HL-60 (cell line): ENCODE data around the gene YLPM1.

Source experiments
- CTCF ChIP-seq: IDR thresholded peaks from one replicate; pipeline ENCODE4 v1.5.1; 2011; ENCODE audit warnings: low read length, control low read depth, inconsistent platforms; ENCODE audit not compliant: insufficient read depth
- GABPA ChIP-seq: IDR thresholded peaks from 2 replicates; pipeline ENCODE4 v1.6.1; 2012; ENCODE audit warnings: low read depth
- POLR2AphosphoS5 ChIP-seq: IDR thresholded peaks from 2 replicates; pipeline ENCODE4 v1.6.1; 2012; ENCODE audit warnings: low read depth
- SPI1 ChIP-seq: IDR thresholded peaks from 2 replicates; pipeline ENCODE4 v1.6.1; 2012; ENCODE audit warnings: low read depth, mild to moderate bottlenecking, borderline replicate concordance
- TF ChIP-seq, protein P1 (sequence below): IDR thresholded peaks from 2 replicates; pipeline ENCODE4 v1.6.1; 2012; ENCODE audit warnings: low read depth; ENCODE audit not compliant: insufficient replicate concordance

DNA sequence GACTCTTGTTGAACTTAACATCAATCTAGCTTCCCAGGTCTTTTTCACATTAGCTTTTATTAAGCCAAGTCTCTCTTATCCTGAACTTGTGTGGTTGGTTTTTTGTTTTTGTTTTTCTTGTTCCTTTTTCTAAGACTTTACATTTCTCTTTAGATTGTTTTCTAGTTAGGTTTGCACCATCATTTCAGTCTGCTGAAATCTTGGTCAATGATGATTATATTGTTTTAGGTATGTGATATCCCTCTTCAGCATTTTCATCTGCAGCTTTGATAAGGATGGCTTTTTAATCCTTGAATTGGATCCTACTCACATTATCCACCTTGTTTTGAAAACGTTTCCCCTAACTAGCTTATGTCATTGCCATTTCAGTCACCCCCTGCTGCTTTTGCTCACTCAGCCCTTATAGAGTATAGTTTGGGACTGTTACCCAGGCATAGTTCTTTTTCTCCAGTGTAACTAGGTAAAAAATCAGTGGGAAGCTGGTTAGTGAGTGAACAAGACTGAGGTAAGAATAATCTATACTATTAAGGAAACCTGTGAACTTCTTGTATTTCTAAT, 22.0 kb downstream of the YLPM1 start:
- TF ChIP-seq CTCF = no peak
- TF ChIP-seq SPI1 = no peak
- no peak for TF ChIP-seq POLR2AphosphoS5
- TF ChIP-seq, protein P1, sequence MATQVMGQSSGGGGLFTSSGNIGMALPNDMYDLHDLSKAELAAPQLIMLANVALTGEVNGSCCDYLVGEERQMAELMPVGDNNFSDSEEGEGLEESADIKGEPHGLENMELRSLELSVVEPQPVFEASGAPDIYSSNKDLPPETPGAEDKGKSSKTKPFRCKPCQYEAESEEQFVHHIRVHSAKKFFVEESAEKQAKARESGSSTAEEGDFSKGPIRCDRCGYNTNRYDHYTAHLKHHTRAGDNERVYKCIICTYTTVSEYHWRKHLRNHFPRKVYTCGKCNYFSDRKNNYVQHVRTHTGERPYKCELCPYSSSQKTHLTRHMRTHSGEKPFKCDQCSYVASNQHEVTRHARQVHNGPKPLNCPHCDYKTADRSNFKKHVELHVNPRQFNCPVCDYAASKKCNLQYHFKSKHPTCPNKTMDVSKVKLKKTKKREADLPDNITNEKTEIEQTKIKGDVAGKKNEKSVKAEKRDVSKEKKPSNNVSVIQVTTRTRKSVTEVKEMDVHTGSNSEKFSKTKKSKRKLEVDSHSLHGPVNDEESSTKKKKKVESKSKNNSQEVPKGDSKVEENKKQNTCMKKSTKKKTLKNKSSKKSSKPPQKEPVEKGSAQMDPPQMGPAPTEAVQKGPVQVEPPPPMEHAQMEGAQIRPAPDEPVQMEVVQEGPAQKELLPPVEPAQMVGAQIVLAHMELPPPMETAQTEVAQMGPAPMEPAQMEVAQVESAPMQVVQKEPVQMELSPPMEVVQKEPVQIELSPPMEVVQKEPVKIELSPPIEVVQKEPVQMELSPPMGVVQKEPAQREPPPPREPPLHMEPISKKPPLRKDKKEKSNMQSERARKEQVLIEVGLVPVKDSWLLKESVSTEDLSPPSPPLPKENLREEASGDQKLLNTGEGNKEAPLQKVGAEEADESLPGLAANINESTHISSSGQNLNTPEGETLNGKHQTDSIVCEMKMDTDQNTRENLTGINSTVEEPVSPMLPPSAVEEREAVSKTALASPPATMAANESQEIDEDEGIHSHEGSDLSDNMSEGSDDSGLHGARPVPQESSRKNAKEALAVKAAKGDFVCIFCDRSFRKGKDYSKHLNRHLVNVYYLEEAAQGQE = no peak
- no peak for TF ChIP-seq GABPA
